ENCODE data around the gene PIGQ.

The PIGQ gene

GRCh38 chr16:556474-557173 is 13.1 kb upstream of the PIGQ start:
- no peak for DNase-seq

DNA sequence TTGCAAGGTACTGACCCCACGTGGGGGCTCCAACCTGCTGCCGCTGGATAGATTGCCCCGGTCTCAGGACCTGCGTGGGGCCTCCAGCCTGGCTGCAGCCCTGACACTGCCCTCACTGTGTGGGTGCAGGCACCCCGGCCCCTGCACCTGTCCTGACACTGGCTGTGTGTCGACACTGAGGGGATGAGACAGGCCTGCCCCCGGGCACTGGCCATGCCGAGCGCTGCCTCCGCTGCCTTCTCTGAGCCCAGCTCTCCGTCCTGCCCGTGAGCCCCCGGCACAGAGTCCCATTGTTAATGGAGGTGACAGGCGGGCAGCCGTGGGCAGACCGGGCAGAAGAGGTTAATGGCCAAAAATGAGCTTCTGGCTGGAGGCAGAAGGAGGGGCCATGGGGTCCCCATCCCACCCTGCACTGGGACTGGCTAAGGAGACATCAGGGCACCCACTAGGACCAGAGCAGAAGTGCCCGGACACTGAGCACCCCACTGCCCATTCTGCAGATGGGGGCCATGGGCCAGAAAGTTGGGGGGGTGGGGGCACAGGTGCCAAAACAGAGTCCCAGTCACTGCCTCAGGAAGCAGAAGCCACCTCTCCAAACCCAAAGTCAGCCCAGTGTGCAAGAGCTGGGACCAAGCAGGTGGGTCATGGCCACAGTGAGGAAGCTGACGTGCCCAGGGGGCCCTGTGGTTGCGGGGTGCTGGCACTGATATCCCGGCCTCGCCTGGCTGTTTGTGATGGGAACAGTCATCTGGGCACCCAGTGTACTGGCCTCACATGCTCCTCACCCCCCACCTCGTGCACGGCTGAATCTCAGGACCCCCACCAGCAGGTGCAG is 12.1 kb upstream of the PIGQ start:
- DNase-seq = no peak

DNA sequence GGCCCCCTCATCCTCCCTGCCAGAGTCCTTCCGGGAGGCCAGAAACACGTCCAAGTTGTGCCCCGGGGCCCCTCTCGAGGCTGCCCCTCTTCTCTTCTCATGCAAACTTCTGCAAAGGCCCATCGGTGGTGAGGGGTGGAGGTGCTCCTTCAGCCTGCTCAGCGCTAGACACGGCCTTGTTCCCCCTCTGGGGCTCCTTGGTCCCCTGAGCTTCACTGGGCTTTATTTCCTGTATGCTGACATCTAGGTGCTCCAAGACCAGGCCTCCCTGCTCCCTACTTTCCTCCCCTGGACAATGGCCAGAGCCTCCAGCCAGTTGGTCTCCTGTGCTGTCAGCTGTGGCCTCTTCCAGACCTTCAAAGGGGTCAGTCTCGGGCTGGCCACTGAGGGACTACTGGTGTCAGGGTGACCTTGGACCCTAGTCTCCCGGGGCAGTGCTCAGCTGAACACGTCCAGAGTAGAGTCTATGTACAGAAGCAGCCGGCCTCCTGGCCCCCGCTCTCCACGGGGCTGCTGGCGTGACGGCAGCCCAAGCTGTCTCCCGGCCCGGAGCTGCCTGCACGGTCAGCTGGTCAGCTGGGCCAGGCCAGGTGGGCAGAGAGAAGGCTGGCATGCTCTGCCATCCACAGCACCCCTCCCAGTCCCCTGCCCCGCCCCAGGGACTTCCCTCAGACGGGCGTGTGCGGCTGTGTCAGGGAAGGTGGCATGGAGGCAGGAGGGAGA is 11.3 kb upstream of the PIGQ start:
- no peak for DNase-seq

DNA sequence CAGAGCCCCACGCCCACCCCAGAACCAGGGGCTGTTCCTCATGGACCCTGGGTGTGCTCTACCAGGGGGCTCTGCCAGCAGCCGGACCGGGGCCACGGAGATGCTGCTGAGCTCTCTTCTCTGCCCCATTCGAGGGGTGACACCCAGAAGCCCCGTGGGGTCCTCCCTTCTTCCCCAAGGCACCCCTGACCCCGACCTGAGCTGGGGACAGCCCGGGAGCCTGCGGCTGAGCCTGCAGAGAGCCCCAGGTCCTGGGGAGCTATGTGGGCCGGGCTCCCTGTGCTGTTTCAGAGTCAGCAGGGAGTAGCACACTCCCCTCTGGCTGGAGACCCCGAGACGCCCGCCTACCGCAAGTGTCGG is 10.8 kb upstream of the PIGQ start:
- DNase-seq = no peak

GRCh38 chr16:559411-560203 is 10.2 kb upstream of the PIGQ start:
- DNase-seq = no peak

- no peak for DNase-seq
Measured at GRCh38 chr16:560204-560700, 9.5 kb upstream of the PIGQ start, which contains the start of gene PRR35. Gene PRR35, plus strand, starts transcription at chr16:560394. Its CDS starts 2,901 bp downstream, at chr16:563295.

DNA sequence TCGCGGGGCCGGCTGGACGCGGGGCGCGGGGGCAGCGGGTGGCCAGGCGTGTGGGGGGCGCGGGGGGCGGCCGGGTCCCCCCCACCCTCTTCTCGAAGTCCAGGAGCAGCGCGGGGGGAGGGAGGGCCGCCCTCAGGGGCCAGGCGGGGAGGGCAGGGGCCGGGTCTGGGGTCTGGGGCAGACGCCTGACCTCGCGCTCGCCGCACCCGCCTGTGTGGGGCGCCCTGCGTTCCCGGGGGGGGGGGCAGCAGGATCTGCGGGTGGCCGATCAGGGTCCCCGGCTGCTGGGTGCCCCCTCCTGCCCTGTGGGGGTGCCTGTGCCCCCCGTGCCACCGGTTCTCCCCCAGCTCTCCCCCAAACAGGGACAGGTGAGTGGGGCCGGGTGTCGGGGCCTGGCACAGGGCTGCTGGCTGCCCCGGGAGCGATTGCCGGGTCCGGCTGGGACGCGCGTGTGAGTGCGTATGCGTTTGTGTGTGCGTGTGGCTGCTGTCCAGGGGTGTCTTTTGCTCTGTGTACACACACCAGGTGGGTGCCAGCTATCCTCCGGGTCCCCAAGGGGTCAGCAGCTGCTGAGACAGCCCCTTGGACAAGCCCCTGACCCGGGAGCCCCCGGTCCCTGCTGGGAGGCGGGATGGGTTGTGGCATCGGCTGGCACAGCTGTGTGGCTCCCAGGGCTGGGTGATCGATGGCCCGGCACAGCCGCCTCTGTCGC is 8.9 kb upstream of the PIGQ start:
- DNase-seq = no peak

GRCh38 chr16:561413-561794 is 8.4 kb upstream of the PIGQ start:
- DNase-seq = no peak

DNA sequence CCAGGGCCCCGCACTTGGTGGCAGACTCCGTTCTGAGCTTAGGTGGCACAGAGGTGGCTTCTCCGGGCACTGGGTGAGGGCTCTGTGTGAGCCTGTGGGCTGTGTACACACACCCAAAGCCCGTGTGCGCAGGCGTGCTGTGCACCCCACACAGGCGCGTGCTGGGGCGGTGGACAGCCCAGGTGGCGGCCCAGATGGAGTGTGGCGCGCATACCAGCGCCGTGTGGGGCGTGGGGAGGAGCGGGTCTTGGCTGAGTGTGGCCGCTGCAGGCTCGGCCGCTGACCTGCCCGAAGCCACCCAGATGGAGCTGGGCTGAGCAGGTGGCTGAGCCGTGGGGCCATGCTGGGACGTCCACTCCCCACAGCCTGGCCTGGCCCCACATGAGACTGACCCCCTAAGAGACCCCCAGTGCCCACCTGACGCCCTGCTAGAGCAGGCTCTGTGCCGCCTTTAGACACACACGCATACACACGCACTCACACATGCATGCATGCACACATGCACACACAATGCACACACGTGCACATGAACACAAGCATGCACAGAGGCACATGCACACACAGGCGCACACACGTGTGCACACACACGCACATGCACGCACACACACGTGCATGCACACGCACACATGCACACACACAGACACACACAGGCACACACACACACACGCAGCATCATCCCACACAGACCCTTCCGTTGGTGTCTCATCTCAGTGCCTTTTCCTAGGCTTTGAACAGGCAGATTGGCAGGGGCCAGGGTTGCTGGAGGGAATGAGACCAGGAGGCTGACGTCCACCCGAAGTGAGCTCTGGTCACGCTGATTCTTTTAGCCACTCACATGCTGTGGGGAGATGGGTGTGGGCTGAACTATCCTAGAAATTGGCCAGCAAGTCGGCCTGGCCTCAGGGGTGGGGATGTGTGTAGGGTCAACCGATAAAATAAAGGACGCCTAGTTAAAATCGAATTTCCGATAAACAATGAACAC is 7.5 kb upstream of the PIGQ start:
- no peak for DNase-seq

GRCh38 chr16:563072-563644 is 6.6 kb upstream of the PIGQ start:
- no peak for DNase-seq

- DNase-seq = no peak
Measured at GRCh38 chr16:564690-565418, 4.9 kb upstream of the PIGQ start.

- DNase-seq = no peak
Measured at GRCh38 chr16:565419-566330, 4.1 kb upstream of the PIGQ start.

- no peak for DNase-seq
Measured at GRCh38 chr16:566475-567372, 3.0 kb upstream of the PIGQ start, which contains the start of gene NHLRC4. Gene NHLRC4, plus strand, starts transcription at chr16:567005. Its CDS starts 1,043 bp downstream, at chr16:568048.

DNA sequence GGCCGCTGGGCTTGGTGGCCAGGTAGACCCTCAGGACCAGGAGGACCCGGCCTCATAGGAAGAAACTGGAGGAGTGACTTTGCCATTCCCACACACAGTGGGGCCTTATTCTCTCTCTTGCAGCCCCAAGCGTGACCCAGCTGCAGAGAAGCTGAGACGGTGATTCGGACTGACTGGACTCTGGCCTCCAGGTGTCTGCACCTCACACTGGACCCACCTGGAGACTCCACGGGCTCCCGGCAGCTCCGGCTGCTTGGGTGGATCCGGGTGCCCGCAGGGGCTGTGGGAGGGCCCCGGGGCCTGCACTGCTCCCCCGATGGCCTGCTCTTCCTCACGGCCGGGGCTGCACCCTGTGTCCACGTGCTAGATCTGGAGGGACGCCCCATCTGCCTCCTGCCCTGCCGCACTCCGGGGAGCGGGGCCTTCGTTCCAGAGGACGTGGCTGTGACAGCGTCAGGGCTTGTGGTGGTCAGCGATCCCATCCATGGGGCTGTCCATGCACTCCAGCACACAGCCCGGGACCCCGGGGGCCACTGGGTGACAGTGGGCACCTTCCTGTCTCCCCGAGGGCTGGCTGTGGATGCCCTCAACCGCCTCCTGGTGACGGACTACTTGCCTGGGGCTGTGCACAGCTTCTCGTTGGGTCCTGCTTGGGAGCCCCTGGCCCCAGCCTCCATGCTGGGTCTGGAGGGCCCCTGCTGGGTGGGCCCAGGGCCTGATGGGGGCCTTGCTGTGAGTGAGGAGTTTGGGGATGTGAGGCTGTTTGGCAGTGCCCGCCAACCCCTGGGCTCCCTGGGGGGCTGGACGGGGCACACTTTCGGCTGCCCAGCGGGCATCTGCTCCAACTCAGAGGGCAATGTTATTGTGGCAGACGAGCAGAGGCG is 2.2 kb upstream of the PIGQ start:
- no peak for DNase-seq

GRCh38 chr16:568401-569258 is 1.1 kb upstream of the PIGQ start:
- no peak for DNase-seq

Data from DMS 273 treated with DMSO at 0.1 percent for 48 hours (cell line).